Smooth muscle cell of the brain vasculature (primary cell): ENCODE measurements around the gene RGS6.

Experiments used
- DNase-seq: peaks from one replicate; pipeline ENCODE4 v3.0.0-alpha.2; 2012; ENCODE audit warnings: low read depth, low spot score

The RGS6 gene

DNA sequence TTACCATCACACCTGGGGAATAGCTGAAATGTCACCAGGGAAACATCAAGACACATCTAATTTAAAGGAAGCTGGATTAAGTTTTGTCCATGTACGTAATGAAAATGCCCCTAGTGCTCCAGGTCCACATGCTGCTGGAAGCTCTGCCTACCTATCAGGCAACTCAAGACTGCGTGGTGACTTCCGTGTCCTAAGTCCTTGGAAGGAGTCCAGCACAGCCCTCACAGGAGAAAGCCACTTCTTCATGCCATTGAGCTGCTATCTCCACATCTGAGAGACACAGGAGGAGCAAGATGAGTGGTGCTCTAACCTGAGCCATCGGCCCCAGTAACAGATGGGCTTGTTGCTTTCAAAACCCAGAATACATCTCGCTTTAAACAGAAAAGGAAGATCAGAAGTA, 645.3 kb downstream of the RGS6 start:
- no peak for DNase-seq

DNA sequence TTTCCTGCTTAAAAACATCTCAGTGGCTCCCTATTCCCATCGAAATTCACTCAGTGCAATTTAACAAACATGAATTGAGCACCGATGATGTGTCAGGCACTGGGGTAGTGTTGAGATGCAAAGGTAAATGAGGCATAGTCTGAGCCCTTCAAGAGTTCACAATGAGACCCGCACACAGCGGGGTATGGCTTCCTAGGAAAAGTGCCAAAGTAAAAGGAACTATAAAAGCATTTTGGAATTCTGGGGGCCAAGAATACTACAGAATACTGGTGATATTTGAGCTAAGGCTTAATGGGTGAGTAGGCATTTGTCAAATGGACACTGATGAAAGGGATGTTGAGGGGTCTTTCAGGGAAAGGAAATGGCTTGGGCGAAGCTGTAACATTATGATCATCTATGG, 646.3 kb downstream of the RGS6 start:
- no peak for DNase-seq

DNA sequence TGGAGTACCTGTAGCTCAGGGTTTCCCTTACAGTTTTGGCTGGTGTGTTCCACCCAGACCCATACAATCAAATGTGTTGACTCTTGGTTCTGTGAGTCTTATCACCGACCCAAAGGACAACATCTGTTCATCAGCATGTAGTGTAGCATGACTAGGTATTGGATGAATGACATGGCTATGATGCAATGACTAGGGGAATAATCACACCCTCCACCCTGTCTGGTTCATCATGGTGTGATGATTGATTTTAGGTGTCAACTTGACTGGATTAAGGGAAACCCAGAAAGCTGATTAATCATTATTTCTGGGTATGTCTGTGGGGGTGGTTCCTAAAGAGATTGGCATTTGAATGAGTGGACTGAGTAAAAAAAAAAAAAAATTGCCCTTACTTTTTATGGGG, 650.4 kb downstream of the RGS6 start:
- no peak for DNase-seq

DNA sequence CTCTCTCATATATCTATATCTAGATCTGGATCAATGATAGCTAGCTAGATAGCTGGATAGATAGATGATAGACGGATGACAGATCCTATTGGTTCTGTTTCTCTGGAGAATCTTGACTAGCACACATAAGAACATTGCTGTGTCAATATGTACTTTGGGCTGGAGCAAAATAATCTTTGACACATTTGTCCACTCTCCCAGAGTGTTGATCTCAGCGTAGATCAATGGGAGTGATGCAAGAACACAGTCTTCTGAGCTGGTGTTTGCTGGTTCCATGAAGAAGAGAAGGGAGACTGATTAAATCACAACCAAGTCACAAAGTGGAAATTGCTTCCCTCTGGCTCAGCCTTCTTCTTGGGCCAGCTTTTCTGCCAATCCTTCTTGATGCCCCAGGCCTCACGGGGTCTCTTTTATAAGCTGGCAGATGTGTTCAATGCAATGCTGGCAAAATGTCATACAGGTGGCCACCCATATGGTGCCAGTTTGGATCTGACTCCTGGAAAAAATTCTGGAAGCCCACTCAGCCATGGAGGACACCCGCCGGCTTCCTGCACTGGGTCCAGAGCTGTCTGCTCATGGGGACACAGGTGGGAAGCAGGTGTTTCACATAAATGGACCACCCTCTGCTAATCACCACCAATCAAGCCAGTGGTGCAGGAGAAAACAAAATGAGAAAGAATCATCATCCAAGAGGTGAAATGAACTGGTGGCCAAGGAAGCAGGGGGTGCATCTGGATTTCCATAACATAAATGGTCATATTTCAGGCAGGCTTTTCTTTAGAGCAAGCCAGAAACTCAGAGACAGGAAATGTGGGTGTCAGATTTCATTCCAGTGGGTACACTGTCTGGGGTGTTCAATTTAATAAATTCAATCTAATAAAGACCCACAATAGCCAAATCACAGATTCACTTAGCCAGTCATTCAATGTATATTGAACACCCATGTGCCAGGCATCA, 651.4 kb downstream of the RGS6 start:
- no peak for DNase-seq

DNA sequence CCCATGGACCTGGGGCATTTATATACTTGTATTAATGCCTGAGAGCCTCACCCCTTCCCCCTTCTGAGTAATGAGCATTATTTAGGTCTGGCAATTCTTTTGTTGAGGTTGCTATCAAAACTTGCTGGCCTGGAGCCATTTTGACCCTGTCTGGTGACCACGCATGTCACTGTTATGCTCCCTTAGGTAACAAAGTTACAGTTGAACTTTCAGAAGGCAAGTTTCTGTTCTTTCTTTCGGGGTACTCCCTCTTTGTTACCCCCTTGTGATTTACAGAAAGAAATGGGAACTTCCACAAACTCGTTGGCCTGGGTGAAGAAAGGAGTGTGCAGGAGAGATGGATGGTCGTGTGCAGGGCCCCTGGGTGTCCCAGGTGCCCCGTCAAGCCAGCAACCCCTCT, 656.3 kb downstream of the RGS6 start:
- DNase-seq, result no peak

DNA sequence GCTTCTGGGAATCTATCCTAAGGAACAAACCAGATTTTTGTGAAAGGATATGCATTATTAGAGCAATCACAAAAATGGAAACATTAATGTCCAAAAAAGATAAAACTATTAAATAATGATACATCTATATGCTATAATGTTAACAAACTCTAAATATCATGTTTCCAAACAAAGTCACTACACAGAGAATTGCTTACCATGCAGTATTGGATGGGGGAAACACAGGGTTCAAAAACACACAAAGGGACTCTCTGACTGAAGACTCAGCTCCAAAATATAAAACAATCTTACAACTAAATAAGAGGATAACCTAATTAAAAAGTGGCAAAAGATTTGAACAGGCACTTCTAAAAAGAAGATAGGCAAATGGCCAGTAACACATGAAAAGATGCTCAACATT, 657.4 kb downstream of the RGS6 start:
- DNase-seq, result no peak

DNA sequence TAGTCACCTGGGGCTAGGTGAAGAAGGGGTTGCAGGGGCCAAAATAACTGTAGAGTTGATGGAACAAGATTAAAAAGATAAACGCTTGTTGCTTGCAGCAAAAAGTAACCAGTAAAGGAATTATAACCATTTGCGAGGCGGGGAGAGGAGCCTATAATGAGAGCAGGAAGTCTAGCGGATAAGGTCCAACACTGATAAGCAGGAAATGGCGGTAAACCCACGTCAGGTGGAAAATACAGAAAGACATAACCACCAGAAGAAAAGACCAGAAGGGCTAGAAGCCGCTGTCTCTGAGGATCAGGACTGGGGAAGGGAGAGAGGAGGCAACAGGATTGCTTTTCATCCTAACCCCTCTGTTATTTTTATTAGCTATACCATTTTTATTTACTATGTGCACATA, 658.3 kb downstream of the RGS6 start:
- no peak for DNase-seq

DNA sequence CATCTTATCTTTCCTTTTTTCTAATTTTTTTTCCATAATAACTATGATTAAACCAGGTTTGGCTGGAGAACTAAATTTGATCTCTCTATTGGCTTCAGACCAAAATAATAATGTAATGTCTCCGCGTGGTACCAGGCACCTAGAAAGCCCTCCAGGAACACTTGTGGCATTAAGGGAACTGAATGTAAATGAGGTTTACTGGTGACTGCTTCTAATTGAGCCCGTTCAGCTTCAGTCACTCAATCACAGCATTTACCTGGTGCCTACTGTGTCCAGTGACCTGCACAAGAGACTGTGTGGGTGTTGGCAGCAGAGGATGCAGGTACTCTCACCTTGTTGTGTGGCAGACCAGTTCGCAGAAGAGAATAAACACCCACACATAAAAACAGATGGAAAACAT, 659.2 kb downstream of the RGS6 start:
- no peak for DNase-seq

DNA sequence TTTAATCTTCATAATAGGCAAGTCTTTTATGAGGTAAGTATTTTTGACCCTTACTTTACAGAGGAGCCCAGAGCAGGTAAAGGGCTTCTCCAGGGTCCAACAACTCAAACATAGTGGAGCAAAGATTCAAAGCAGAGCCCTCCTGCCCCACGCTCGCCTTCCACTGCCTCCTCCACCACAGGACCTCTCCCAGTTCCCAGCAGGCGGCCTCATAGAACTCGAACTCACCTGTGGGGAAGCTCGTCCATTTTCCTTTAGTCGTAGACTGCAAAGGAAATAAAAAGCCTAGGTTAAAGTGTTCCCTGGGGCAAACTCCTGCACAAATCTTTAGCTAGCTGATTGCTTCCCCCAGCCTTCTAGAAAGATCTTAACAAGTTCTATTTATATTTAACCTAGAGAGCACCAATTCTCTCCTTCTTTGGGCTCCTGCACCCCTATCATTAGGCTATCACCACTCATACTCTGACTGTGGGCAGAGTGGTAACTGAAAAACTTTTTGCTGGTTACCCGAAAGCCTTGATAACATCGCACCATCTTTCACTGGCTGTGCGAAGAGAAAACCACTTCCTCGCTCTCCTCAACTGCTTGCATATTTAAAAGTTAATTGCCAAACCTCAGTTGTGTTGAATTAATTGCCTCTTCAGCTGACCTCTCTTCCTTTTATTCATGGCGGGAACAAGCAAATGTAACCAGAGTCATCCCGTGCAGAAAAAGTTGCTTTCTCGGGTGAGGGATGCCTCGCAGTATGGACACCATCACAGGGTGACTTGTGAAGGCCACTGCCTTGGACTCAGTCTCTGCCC, 662.1 kb downstream of the RGS6 start:
- DNase-seq, result no peak

DNA sequence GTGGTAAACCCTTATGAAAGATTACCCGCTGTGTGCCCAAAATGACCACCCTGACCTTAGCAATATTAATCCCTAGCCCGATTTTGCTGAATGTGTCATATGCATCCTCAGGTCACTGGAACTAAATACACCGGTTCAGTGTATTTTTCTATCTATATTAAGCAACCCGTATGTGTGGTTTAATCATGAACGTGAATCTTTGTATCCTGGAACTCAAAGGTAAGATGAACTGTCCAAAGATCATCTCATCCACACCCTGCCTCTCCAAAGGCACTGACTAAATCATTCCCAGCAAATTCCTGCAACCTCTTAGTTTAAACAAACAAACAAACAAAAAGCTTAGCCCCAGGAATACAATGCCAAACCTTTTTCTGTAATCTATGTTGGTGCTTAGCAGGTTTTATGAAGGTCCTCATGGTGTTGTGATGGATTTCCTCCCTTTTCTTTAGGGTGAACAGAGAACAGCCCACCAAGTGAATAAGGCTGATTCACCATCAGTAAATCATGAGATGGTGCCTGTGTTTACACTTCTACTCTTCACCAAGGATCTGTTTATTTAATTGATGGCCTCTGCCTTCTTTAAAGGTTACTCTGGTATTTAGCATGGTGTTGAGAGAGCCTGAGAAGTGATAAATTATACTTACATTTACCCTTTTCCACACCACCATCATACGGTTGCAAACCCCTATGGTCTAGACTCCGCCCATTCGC, 663.1 kb downstream of the RGS6 start:
- DNase-seq, result no peak

DNA sequence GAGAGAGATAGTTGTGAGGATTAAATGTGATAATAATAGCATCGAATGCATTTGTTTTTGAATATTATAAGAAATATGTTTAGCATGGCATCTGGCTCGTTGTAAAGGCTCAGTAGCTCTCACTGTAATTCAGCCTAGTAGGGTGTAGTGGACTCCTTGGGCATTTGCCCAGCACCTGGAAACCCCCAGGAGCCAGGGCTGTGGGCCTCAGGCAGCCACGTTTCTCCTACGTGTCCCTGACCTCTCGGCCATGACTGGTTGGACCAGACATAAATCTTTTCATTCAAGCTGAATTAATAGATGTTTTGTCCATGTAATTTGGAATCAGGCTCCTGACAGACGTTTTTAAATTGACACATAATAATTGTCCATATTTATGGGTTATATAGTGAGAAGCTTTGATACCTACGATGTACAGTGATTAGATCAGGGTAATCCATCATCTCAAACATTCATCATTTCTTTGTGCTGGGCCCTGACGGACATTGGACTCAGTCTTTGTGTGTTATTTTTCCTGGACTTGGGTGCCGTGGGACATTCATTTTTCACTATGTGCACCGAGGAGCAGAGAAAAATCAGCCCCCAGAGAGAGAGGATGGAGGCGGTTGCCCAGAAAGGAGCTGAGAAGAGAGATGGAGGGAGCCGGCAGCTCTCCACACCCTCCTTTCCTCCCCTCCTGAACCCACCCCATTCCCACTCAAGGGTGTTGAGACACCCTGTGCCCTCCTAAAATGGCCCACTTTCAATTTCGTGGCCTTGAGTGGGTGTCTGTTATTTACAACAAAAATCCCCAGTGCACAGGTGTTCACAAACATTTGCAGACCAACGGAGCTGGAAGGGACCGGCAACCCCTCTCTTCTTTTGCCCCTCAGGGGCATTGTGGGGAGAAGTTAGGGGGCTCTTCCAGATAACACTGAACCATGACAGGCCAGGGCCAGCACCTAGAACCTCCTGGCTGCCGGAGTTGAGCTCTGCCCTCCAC, 665.3 kb downstream of the RGS6 start:
- no peak for DNase-seq

DNA sequence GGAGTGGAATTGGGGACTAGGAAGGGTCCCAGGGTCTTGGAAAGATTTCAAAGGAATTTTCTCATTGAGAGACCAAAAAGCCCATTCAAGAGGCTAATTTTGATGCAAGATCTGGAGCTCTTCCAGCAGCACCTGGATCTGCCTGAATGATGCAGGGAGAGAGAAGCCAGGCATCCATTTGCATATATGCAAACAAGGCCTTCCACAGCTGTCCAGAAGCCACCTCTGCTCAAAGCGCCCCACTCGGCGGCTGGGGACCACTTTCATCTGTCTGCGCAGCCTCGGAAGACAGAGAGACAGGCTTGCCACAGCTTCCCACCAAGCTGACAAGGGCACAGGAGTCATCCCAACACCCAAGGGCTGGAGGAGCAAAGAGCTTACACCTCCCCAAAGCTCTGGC, 666.1 kb downstream of the RGS6 start:
- DNase-seq, result no peak

DNA sequence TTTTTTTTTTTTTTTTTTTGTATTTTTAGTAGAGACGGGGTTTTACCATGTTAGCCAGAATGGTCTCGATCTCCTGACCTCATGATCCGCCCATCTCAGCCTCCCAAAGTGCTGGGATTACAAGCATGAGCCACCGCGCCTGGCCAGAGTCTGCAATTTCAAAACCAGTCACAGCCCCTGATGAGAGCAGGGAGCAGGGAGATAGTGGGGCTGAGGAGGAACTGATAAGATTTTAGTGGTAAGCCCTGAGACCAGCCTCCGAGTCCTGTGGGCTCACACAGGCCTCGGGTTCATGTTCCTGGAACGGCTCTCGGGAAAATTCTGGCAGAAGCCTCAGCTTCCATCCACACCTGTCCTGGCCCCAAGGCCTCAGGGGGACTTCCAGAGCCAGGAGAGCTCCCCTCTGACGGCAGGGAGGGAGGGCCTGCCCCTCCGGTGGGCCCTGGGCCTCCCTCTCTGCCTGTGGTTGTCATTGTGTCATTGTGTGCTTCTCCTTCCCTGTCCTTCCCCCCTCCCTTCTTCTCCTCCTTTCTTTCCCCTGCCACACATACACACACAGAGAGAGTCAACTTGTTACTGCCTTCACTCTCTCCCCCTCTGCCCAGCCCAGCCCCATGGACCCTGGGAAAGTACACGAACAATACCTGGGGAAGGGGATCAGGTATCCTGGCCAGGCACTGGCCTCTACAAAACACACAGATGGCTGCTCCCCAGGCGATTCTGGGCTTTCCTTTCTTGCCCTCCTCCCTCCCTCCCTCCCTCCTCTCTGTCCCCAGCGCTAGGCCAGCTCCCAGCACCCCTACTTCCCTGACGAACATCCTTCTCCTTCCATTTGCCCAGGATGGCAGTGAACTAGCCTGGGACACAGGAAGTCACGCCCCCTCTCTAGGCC, 667.6 kb downstream of the RGS6 start:
- no peak for DNase-seq

DNA sequence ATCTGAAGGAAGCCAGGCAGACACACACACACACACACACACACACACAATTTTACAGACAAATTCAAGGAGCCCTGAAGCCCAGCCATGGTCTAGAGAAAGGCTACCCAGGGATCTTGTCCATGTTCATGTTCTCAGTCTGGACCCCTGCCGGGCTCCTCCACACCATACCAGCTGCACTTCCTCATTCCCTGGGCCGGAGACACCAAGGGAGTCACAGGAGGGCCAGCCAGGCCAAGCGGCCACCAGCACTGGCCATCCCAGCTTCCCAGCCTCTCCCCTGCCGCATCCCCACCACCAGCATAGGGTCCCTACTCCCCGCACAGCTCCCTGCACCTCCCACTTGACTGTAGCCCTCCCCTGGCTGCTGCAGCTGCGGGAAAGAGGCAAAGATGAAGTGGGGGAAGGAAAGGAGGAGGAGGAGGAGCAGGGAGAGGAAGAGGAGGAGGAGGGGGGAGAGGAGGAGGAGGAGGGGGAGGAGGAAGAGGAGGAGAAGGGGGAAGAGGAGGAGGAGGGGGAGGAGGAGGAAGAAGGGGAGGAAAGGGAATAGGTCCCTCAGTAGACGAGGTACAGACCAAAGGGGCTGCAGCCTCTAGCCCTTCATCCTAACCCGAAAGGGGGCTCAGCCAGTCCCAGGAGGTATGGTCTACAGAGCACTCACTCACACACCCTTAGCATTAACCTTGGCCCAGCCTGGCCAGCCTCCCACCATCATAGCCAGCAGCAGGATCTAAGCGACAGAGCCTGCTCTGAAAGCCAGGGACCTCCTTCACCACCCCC, 668.5 kb downstream of the RGS6 start:
- DNase-seq, result no peak

DNA sequence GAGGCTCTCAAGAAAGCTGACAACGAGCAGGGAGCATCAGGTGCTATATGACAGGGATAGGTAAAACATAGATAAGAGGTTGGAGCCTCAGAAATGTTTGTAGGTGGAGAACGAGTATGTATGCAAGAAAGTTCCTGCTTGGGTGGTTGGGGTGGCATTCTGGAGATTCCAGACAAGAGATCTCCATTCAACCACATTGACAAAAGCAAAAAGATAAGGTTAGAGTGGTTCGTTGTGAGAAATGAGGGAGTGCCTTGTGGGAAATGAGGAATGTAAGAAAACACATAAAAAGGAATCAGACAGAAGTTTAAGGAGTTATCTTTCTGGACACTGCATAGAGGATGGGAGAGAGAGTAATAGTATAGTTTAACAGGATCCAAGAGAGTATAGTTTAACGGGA, 671.4 kb downstream of the RGS6 start:
- DNase-seq, result no peak

DNA sequence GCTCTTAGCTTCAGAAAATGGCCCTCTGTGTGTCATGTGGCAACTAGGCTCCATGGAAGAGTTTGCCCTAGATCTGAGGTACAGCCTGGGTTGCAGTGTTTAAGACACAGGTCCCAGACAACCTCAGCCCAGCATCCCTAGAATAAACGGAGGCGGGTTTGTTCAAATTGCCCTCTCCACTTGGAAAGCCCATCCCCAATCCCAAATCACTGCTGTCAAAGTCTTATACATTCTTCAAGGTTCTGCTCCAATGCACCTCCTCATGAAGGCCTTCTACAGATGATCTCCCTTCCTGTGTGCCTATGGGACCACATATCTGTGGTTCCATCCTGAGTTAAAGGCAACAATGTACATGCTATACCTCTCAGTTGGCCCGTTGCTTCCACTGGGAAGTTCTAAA, 671.9 kb downstream of the RGS6 start:
- no peak for DNase-seq

DNA sequence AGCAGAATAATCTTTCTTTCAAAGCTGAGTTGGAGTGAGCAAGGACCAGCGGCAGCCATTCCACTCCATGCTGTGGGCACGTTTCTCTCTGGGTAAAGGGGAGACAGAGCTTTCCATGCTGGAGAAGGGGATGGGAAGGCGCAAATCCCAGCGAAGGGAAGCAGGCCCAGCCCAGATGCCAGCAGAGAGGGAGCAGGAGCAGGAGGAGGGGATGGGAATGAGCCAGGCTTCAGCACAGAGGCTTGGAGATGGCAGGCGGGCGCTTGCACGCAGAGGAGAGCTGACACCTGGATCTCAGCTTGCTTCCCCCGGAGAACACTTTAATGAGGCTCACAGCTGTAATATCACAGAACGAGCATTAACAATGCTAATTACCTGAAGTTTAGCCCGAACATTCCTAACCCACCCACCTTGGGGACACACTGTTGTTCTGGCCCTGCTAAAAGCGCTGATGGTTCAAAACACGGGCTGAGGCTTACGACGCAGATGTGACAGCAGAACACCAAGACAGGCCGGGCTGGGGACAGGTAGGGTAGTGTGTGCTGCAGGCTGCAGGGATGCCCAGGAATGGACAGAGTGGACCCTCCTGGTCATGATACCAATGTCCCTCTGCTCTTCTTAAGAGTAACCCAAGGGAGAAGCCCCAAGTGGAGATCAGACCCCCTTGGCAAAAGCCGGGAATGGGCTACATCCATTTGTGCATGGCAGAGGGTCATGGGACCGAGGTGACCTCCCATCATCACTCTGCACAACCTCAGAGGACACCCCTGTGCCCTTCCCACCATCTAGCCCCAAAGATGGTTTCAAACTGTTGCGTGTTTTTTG, 673.1 kb downstream of the RGS6 start:
- DNase-seq, result no peak

DNA sequence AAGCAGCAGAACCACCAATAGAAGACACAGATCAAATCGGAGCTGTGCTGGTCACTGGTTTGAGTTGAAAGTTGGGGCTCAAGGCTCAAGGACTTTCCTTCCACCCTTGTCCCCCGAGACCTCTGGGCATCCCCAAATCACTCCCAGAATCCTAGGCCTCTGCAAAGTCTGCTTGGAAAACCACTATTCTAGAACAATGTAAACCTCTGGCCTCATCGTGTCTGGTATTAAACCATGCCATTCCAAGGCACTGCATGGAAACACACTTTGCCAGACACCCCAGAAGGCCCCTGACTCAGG, 673.6 kb downstream of the RGS6 start:
- no peak for DNase-seq

DNA sequence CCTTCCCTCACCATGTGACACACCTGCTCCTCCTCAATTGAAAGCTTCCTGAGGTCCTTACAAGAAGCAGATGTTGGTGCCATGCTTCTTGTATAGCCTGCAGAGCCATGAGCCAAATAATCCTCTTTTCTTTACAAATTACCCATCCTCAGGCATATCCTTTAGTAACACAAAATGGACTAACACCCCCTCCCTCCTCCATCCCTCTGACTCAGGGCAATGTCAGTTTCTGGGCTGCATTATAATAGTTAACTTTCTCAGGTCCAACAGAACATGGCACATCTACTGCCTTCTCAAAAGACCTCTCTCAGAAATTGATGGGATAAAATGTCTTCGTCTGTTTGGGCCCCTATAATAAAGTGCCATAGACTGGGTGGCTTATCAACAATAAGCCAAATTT, 674.6 kb downstream of the RGS6 start:
- no peak for DNase-seq
